Keratinocyte (primary cell): ENCODE results near the gene MIS18A. TPM values are rescaled to one million over a fixed set of nuclear protein-coding genes. Genes with fewer than 3 reads are reported as not detected.
"Not testable (repeated sequence)": the region's sequence is repeated elsewhere in the genome, so short reads cannot be mapped to it uniquely, and the experiment has no call there.

Experiments used
- DNase-seq: peaks from one replicate; pipeline ENCODE4 v3.0.0-alpha.2; 2011; ENCODE audit warnings: low read depth, missing footprints, low spot score
- FAIRE-seq: peaks from 2 replicates; lab custom pipeline; 2011; peaks lifted over from hg19 to GRCh38; lab: Jason Lieb, UNC
- H2AFZ ChIP-seq: 2 replicates; pipeline ENCODE4 v1.6.0; 2012; ENCODE audit warnings: low read length, control low read depth, inconsistent platforms; ENCODE audit not compliant: control insufficient read depth
- H3K27ac ChIP-seq: 2 replicates; pipeline ENCODE4 v1.5.1; 2011; ENCODE audit warnings: low read length; ENCODE audit not compliant: control insufficient read depth, insufficient read depth
- H3K27me3 ChIP-seq: 3 replicates; pipeline ENCODE4 v1.6.0; 2011; ENCODE audit warnings: low read length; ENCODE audit not compliant: control insufficient read depth, insufficient read depth; ENCODE audit errors: extremely low read depth
- H3K36me3 ChIP-seq, 2 experiments: 2 replicates in 1 of 2; 3 replicates in 1 of 2; pipeline ENCODE4 v1.5.1; 2011; ENCODE audit warnings: low read length in 2 of 2, mild to moderate bottlenecking in 1 of 2; ENCODE audit not compliant: control insufficient read depth in 2 of 2, insufficient read depth in 2 of 2; ENCODE audit errors: extremely low read depth in 1 of 2
- H3K4me1 ChIP-seq: 3 replicates; pipeline ENCODE4 v1.5.1; 2011; ENCODE audit warnings: low read length; ENCODE audit not compliant: control insufficient read depth, insufficient read depth; ENCODE audit errors: extremely low read depth
- H3K4me2 ChIP-seq: 3 replicates; pipeline ENCODE4 v1.6.0; 2011; ENCODE audit warnings: low read depth, low read length; ENCODE audit not compliant: control insufficient read depth, insufficient read depth; ENCODE audit errors: extremely low read depth
- H3K4me3 ChIP-seq, 3 experiments: fragments of 200-600 bp in 1 of 3; sonication (generic) in 1 of 3; 2 replicates in 2 of 3; 3 replicates in 1 of 3; pipeline ENCODE4 v1.5.1; 2011 to 2016; ENCODE audit warnings: low read length in 3 of 3, mild to moderate bottlenecking in 3 of 3, control low read depth in 2 of 3, inconsistent platforms in 1 of 3, low read depth in 1 of 3, mixed read lengths in 1 of 3, mixed run types in 1 of 3, moderate library complexity in 1 of 3; ENCODE audit not compliant: control insufficient read depth in 2 of 3, insufficient read depth in 2 of 3; ENCODE audit errors: extremely low read depth in 1 of 3
- H3K79me2 ChIP-seq: 2 replicates; pipeline ENCODE4 v1.6.0; 2012; ENCODE audit warnings: low read length; ENCODE audit not compliant: control insufficient read depth, insufficient read depth
- H3K9ac ChIP-seq: 3 replicates; pipeline ENCODE4 v1.6.0; 2011; ENCODE audit warnings: low read length; ENCODE audit not compliant: control insufficient read depth, insufficient read depth; ENCODE audit errors: extremely low read depth
- H3K9me1 ChIP-seq: 3 replicates; pipeline ENCODE4 v1.6.0; 2011; ENCODE audit warnings: low read length; ENCODE audit not compliant: control insufficient read depth, insufficient read depth; ENCODE audit errors: extremely low read depth
- H3K9me3 ChIP-seq: 2 replicates; pipeline ENCODE4 v1.5.1; 2012; ENCODE audit warnings: low read depth, low read length; ENCODE audit not compliant: control insufficient read depth
- H4K20me1 ChIP-seq: 3 replicates; pipeline ENCODE4 v1.6.0; 2011; ENCODE audit warnings: low read length; ENCODE audit not compliant: control insufficient read depth, insufficient read depth; ENCODE audit errors: extremely low read depth
- CTCF ChIP-seq, 3 experiments: IDR thresholded peaks in 1 of 3; conservative IDR thresholded peaks in 1 of 3; optimal IDR thresholded peaks in 1 of 3; 2 replicates in 2 of 3; 3 replicates in 1 of 3; pipeline versions ENCODE3 to v1.5.1; 2011; ENCODE audit warnings: low read length in 3 of 3, mild to moderate bottlenecking in 3 of 3, moderate library complexity in 2 of 3, control low read depth in 1 of 3, inconsistent platforms in 1 of 3; ENCODE audit not compliant: insufficient read depth in 2 of 3; ENCODE audit errors: extremely low read depth in 1 of 3
- EZH2 ChIP-seq: IDR thresholded peaks from one replicate; pipeline ENCODE4 v1.6.1; 2012; ENCODE audit warnings: inconsistent platforms, mild to moderate bottlenecking, low read length, moderate library complexity
- dilution Hi-C: fragments of 300-500 bp; cut with MboI; formaldehyde crosslinking; loops from one replicate; pipeline ENCODE4 v1.7.0; 2020; ENCODE audit warnings: low sequenced_read_pairs; ENCODE audit not compliant: extremely low pct_ligation_motif_present
- polyA plus RNA-seq, 5 experiments: library from polyadenylated mRNA; depleted of rRNA in 3 of 5; stranded (reverse) in 3 of 5; stranded (forward) in 1 of 5; unstranded in 1 of 5; fragments of >200 nt; gene quantifications; 1 replicate in 1 of 5; 2 replicates in 3 of 5; 3 replicates in 1 of 5; pipeline versions ENCODE4 v1.2.1 to v1.2.3, GENCODE V29; 2011 to 2012; ENCODE audit warnings: missing spikeins in 2 of 5, low read depth in 1 of 5, low replicate concordance in 1 of 5

MIS18A gene
- polyA plus RNA-seq, 1 donor (not counting 4 experiments of a cell fraction or from before 2014, with no cell fraction given), result 12.1 TPM

- DNase-seq, result no peak
- Histone ChIP-seq H3K4me1 (no peaks in the 10 kb centered on the region), H3K36me3 (peaks cover 9 to 10% of the 10 kb centered on the region in 2 experiments), H2AFZ (no peak overlapping the region), H4K20me1 (no peaks in the 10 kb centered on the region), H3K4me2 (no peak overlapping the region), H3K9me1 (no peaks in the 10 kb centered on the region), H3K79me2 (no peaks in the 10 kb centered on the region), H3K9ac (no peak overlapping the region), H3K27ac (no peak overlapping the region), H3K27me3 (no peaks in the 10 kb centered on the region), H3K9me3 (no peaks in the 10 kb centered on the region), H3K4me3 (no peak overlapping the region)
- no peak for FAIRE-seq
- no peak for TF ChIP-seq EZH2
- dilution Hi-C loops, result no loop called here
These were observed 8.1 kb downstream of the MIS18A start for GRCh38 chr21:32270748-32271147.

GRCh38 chr21:32265321-32265720 lies 13.5 kb downstream of the MIS18A start:
- dilution Hi-C loops, H3K4me2 ChIP-seq, H2AFZ ChIP-seq, H3K36me3 ChIP-seq, H3K9ac ChIP-seq, FAIRE-seq, H3K27ac ChIP-seq, H3K79me2 ChIP-seq, H3K9me1 ChIP-seq, H3K27me3 ChIP-seq, H3K4me1 ChIP-seq, H3K9me3 ChIP-seq, H3K4me3 ChIP-seq, DNase-seq, H4K20me1 ChIP-seq: not testable (repeated sequence)

GRCh38 chr21:32261929-32262328 lies 16.9 kb downstream of the MIS18A start:
- TF ChIP-seq EZH2 (no peak), CTCF (optimal IDR thresholded peaks at IDR 0.05 in 1 of 3, IDR thresholded peaks at IDR 0.05 in 1 of 3, conservative IDR thresholded peaks at IDR 0.05 in 1 of 3; ENCODE audit: extremely low read depth in 1 of 3, insufficient read depth in 2 of 3, low read length in 3 of 3) (no peak)
- Histone ChIP-seq H3K36me3 (no peaks in the 10 kb centered on the region), H3K27me3 (no peaks in the 10 kb centered on the region), H3K9me1 (no peaks in the 10 kb centered on the region), H4K20me1 (no peaks in the 10 kb centered on the region), H3K9ac (no peak overlapping the region), H3K79me2 (no peaks in the 10 kb centered on the region), H3K4me2 (no peak overlapping the region), H3K4me1 (peaks cover 10% of the 10 kb centered on the region), H3K27ac (no peak overlapping the region), H2AFZ (no peak overlapping the region), H3K4me3 (no peak overlapping the region), H3K9me3 (no peaks in the 10 kb centered on the region)
- DNase-seq, result no peak
- dilution Hi-C loops, result no loop called here
- FAIRE-seq, result no peak
